Measurements from ENCODE around the gene SLC17A8.

DNA sequence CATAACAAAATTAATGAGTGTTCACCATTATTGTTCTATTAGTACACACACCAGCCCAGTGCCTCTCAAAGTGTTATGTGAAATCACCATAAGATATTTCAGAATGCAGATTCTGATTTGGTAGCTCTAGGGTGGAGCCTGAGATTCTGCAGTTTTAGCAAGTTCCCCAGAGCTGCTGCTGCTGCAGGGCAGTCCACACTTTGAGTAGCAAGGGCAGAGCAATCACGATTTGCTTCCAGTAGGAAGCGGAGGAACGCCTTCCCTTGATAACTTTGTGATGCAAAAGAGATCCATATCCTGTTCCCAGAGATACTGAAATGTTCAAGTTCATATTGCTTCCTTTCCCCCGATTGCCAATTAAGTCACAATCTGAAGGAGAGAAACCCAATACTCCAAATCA, 57.9 kb downstream of the SLC17A8 start:
- TF ChIP-seq, protein P1, sequence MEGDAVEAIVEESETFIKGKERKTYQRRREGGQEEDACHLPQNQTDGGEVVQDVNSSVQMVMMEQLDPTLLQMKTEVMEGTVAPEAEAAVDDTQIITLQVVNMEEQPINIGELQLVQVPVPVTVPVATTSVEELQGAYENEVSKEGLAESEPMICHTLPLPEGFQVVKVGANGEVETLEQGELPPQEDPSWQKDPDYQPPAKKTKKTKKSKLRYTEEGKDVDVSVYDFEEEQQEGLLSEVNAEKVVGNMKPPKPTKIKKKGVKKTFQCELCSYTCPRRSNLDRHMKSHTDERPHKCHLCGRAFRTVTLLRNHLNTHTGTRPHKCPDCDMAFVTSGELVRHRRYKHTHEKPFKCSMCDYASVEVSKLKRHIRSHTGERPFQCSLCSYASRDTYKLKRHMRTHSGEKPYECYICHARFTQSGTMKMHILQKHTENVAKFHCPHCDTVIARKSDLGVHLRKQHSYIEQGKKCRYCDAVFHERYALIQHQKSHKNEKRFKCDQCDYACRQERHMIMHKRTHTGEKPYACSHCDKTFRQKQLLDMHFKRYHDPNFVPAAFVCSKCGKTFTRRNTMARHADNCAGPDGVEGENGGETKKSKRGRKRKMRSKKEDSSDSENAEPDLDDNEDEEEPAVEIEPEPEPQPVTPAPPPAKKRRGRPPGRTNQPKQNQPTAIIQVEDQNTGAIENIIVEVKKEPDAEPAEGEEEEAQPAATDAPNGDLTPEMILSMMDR (conservative IDR thresholded peaks at IDR 0.05 in 1 of 2, IDR thresholded peaks at IDR 0.05 in 1 of 2; ENCODE audit: low read depth in 1 of 2, low read length in 2 of 2), result no peak
- TF ChIP-seq EZH2 (IDR thresholded peaks at IDR 0.05; ENCODE audit: low read length, missing control alignments), result no peak
